ENCODE measurements around the gene RPN2. TPM values are rescaled to one million over a fixed set of nuclear protein-coding genes. Genes with fewer than 3 reads are reported as not detected.

The RPN2 gene
- total and polyA plus RNA-seq, 7 donors, result 66.4 to 131 (median 94.9) TPM

DNA sequence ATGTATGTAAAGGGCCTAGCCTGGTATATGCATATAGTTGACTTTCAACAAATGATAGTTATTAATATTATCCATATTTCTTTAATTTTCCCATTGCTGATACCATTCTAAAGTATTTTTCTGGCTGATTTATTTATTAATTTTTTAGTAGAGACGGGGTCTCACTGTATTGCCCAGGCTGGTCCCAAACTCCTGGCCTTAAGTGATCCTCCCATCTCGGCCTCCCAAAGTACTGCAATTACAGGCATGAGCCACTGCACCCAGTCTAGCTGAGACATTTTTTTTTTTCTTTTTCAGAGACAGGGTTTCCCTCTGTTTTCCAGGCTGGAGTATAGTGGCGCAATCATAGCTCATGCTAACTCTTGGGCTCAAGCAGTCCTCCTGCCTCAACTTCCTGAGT is 30.1 kb downstream of the RPN2 start:
- Histone ChIP-seq H3K9me3 (no peaks in the 10 kb centered on the region), H3K36me3 (ENCODE audit: insufficient read depth in 1 of 2, low read depth in 1 of 2) (peaks cover 14 to 99% of the 10 kb centered on the region in 2 donors), H3K27ac (no peak overlapping the region), H3K4me1 (peaks cover 4% of the 10 kb centered on the region), H3K4me3 (no peak overlapping the region), H3K27me3 (ENCODE audit: insufficient read depth in 3 of 3, low read length in 2 of 3) (no peaks in the 10 kb centered on the region)
- DNase-seq (no peak), ATAC-seq (peak in 1 of 4 donors; percentile 20)
- TF ChIP-seq, protein P1, sequence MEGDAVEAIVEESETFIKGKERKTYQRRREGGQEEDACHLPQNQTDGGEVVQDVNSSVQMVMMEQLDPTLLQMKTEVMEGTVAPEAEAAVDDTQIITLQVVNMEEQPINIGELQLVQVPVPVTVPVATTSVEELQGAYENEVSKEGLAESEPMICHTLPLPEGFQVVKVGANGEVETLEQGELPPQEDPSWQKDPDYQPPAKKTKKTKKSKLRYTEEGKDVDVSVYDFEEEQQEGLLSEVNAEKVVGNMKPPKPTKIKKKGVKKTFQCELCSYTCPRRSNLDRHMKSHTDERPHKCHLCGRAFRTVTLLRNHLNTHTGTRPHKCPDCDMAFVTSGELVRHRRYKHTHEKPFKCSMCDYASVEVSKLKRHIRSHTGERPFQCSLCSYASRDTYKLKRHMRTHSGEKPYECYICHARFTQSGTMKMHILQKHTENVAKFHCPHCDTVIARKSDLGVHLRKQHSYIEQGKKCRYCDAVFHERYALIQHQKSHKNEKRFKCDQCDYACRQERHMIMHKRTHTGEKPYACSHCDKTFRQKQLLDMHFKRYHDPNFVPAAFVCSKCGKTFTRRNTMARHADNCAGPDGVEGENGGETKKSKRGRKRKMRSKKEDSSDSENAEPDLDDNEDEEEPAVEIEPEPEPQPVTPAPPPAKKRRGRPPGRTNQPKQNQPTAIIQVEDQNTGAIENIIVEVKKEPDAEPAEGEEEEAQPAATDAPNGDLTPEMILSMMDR (IDR thresholded peaks at IDR 0.05), result no peak
- WGBS, 3 donors, result 94 to 100% (median 98%) methylated on average over 3 of the region's 3 CpGs
- intact Hi-C loops (cut with DNase I), result no loop called here

DNA sequence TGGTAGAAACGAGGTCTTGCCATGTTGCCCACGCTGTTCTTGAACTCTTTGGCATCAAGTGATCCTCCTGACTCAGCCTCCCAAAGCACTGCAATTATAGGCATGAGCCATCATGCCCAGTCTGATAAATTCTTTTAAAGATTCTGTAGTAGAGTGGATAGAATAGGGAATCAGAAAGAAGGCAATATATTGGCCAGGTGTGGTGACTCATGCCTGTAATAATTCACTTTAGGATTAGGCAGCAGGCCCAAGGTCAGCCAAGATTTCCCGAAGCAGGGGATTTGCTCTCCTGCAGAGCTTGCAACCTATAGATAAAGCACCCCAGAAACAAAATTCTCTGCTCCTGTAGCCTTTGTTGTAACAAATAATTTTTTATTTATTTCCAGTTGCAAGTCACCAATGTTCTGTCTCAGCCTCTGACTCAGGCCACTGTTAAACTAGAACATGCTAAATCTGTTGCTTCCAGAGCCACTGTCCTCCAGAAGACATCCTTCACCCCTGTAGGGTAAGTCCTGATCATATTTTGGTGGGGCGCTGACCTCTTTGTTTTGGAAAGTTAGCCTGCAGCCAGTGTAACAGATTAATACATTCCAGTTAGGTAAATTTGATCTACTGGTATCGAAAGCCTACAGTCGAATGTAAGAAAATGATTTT is 30.7 kb downstream of the RPN2 start:
- 57 to 69% (median 64%) methylated on average over 6 of the region's 6 CpGs for WGBS, 3 donors

DNA sequence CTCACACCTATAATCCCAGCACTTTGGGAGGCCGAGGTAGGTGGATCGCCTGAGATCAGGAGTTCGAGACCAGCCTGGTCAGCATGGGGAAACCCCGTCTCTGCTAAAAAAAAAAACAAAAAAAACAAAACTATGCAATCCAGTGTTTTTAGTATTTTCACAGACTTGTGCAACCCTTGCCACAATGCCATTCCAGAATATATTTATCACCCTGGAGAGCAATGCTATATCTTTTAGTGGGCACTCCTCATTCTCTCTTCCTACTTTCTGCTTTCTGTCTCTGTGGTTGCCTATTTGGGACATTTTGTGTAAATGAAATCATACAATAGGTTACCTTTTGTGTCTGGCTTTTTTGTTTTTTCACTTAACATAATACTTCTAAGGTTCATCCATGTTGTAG is 39.3 kb downstream of the RPN2 start:
- WGBS, 3 donors, result 97 to 100% (median 98%) methylated on average over 4 of the region's 4 CpGs
- Histone ChIP-seq H3K4me1 (peaks cover 10% of the 10 kb centered on the region), H3K27me3 (ENCODE audit: insufficient read depth in 3 of 3, low read length in 2 of 3) (no peaks in the 10 kb centered on the region), H3K4me3 (no peak overlapping the region), H3K9me3 (no peaks in the 10 kb centered on the region), H3K27ac (no peak overlapping the region), H3K36me3 (ENCODE audit: insufficient read depth in 1 of 2, low read depth in 1 of 2) (peaks cover 4 to 65% of the 10 kb centered on the region in 2 donors)
- TF ChIP-seq, protein P1 (IDR thresholded peaks at IDR 0.05), result no peak
- no peak for ATAC-seq
- DNase-seq, result no peak
- intact Hi-C loops (cut with DNase I), result no loop called here

More for the DNA sequence above, 30.7 kb downstream of the RPN2 start:
- Histone ChIP-seq H3K27me3 (ENCODE audit: insufficient read depth in 3 of 3, low read length in 2 of 3) (no peaks in the 10 kb centered on the region), H3K9me3 (no peaks in the 10 kb centered on the region), H3K4me3 (no peak overlapping the region), H3K27ac (no peak overlapping the region), H3K36me3 (ENCODE audit: insufficient read depth in 1 of 2, low read depth in 1 of 2) (peaks cover 9 to 99% of the 10 kb centered on the region in 2 donors), H3K4me1 (peaks cover 4% of the 10 kb centered on the region)
- peak in 3 of 4 donors; percentile 28 to 63 (median 56) for ATAC-seq
- intact Hi-C loops (cut with DNase I), result no loop called here
- TF ChIP-seq, protein P1 (IDR thresholded peaks at IDR 0.05), result no peak
- DNase-seq, result no peak

DNA sequence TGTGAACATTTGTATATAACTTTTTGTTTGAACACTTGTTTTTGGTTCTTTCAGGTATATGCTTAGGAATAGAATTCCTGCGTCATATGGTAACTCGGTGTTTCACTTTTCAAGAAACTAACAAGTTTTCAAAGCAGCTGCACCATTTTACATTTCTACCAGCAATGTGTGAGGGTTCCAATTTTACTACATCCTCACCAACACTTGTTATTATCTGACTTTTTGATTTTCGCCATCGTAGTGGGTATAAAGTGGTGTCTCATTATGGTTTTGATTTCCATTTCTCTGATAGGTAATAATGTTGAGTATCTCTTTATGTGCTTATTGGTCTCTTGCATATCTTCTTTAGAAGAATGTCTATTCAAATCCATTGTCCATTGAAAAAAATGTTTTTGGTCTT is 39.8 kb downstream of the RPN2 start:
- Histone ChIP-seq H3K9me3 (no peaks in the 10 kb centered on the region), H3K27ac (no peak overlapping the region), H3K4me3 (no peak overlapping the region), H3K27me3 (ENCODE audit: insufficient read depth in 3 of 3, low read length in 2 of 3) (no peaks in the 10 kb centered on the region), H3K4me1 (peaks cover 15% of the 10 kb centered on the region), H3K36me3 (ENCODE audit: insufficient read depth in 1 of 2, low read depth in 1 of 2) (peaks cover 0 to 65% of the 10 kb centered on the region in 2 donors)
- DNase-seq, result no peak
- no peak for ATAC-seq
- WGBS, 3 donors, result 77 to 86% (median 84%) methylated on average over 4 of the region's 4 CpGs
- intact Hi-C loops (cut with DNase I), result no loop called here
- TF ChIP-seq, protein P1 (IDR thresholded peaks at IDR 0.05), result no peak
